T-helper 2 cell treated with Interferon-gamma antibody and Interleukin-4, amounts not matched to agents 5 μg/mL and 100 μg/mL, for 36 hours (primary cell): ENCODE data around the gene NLRP1.

ENCODE experiments used
- DNase-seq: peaks from one replicate; pipeline ENCODE4 v3.0.0; 2021; ENCODE audit warnings: low spot score
- H3K27ac Mint-ChIP-seq: one replicate; pipeline ENCODE4 v1.8.0; 2021; ENCODE audit warnings: mild to moderate bottlenecking, mixed read lengths
- H3K27me3 Mint-ChIP-seq: one replicate; pipeline ENCODE4 v1.8.0; 2021; ENCODE audit warnings: low read depth, mixed read lengths
- H3K36me3 Mint-ChIP-seq: one replicate; pipeline ENCODE4 v1.8.0; 2021; ENCODE audit warnings: low read depth, mixed read lengths
- H3K4me1 Mint-ChIP-seq: one replicate; pipeline ENCODE4 v1.8.0; 2021; ENCODE audit warnings: low read depth, mixed read lengths
- H3K4me3 Mint-ChIP-seq: one replicate; pipeline ENCODE4 v1.8.0; 2022; ENCODE audit warnings: mild to moderate bottlenecking, moderate library complexity, mixed read lengths
- H3K9me3 Mint-ChIP-seq: one replicate; pipeline ENCODE4 v1.8.0; 2021; ENCODE audit warnings: mixed read lengths

The NLRP1 gene

DNA sequence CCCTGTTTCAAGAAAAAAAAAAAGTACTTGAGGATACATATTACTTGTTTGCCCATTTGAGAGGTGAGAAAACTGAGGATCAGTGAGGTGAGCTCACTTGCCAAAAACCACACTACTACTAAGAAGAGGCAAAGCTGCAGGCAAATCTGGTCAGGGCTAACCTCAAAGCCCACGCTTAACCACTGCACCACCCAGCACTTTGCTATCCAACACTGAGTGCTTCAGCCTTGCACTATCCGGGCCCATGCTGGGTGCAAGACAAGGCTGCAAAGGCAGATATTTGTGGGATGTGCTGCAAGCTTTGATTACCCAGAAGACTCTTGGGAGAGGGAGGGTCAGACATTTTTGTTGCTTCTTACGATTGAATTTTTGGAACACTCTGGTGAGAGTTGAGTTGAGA lies 23.6 kb upstream of the NLRP1 start:
- Mint-ChIP-seq H3K36me3 (no peaks in the 10 kb centered on the region), H3K4me3 (no peak overlapping the region), H3K27ac (no peak overlapping the region), H3K4me1 (peaks cover 3% of the 10 kb centered on the region), H3K27me3 (peaks cover 8% of the 10 kb centered on the region), H3K9me3 (no peaks in the 10 kb centered on the region)
- no peak for DNase-seq

DNA sequence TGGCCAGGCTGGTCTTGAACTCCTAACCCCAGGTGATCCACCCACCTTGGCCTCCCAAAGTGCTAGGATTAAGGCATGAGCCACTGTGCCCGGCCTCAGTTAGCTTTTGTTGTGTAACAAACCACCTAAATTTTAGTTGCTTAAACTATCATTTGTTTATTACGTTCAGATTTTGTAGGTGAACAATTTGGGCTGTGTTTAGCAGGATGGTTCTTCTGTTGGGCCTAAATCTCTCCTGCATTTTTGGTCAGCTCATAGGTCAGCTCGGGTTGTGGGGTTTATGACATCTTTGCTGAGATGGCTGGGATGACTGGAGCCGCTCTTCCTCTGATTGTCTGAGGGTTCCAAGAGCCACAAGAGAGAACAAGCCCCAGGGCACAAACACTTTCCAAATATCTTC lies 21.1 kb upstream of the NLRP1 start:
- no peaks in the 10 kb centered on the region for H3K36me3 Mint-ChIP-seq
- peaks cover 10% of the 10 kb centered on the region for H3K27me3 Mint-ChIP-seq
- DNase-seq, result no peak
- H3K27ac Mint-ChIP-seq, result no peak overlapping the region
- no peaks in the 10 kb centered on the region for H3K4me1 Mint-ChIP-seq
- no peaks in the 10 kb centered on the region for H3K9me3 Mint-ChIP-seq
- no peak overlapping the region for H3K4me3 Mint-ChIP-seq

DNA sequence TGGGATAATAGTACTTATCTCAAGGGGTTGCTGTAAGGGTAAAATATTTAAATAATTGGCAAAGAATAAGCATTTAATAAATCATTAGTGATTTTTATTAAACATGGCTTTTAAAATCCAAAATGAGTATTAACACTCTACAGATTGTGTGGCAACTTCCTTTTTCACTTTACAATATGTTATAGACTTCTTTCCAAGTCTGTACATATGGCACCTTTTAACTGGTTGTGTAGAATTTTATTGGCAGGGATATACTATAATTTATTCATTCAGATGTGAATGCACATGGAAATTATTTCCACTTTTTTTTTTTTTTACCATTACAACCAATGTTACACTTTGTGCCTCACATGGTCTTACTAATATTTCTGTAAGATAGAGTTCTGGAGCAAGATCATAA lies 15.7 kb upstream of the NLRP1 start:
- Mint-ChIP-seq H3K9me3 (no peaks in the 10 kb centered on the region), H3K36me3 (no peaks in the 10 kb centered on the region), H3K27me3 (peaks cover 27% of the 10 kb centered on the region), H3K4me3 (no peak overlapping the region), H3K4me1 (no peaks in the 10 kb centered on the region), H3K27ac (no peak overlapping the region)
- no peak for DNase-seq

DNA sequence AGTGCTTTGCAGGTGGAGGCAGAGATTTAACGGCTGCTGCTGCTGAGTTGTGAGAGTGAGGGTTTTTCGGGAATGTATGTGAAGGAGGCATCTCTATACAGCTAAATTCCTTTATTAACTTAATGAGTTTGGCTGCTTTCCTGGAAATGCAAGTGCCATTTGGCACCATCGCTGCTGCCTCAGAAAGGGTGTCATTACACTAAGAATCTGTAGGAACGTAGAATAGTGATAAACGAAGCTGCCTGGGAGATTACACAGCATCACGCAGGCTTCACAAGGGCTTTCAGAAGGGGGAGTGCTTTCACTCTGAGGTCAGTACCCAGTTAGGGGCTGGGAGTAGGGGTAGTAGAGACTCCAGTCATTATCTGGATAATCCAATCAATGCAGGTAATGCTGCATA lies 14.1 kb upstream of the NLRP1 start:
- Mint-ChIP-seq H3K36me3 (no peaks in the 10 kb centered on the region), H3K4me3 (no peak overlapping the region)

DNA sequence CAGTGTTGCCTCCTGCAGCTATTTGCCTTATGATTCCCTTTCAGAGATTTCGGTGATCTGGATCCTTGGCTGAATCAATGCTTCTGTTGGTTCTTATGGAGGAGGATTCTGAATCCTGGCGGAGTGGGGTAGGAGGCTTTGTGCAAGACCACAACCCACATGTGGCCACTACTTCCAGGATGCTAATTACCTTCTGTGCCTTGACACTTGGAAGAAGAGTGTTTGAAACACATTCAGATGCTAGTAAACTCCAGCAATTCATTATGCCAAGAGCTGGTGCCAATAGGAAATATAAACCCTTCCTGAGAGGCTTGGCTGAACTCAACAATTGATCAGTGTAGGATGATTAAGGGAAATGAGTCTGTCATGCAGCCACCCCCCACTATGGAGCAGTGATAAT lies 12.1 kb upstream of the NLRP1 start:
- Mint-ChIP-seq H3K36me3 (no peaks in the 10 kb centered on the region), H3K9me3 (no peaks in the 10 kb centered on the region), H3K27ac (no peak overlapping the region), H3K4me3 (no peak overlapping the region), H3K4me1 (no peaks in the 10 kb centered on the region), H3K27me3 (peaks cover 27% of the 10 kb centered on the region)
- DNase-seq, result no peak

More for the DNA sequence above, 14.1 kb upstream of the NLRP1 start:
- peaks cover 27% of the 10 kb centered on the region for H3K27me3 Mint-ChIP-seq
- no peaks in the 10 kb centered on the region for H3K9me3 Mint-ChIP-seq
- DNase-seq, result no peak
- H3K4me1 Mint-ChIP-seq, result no peaks in the 10 kb centered on the region
- no peak overlapping the region for H3K27ac Mint-ChIP-seq

DNA sequence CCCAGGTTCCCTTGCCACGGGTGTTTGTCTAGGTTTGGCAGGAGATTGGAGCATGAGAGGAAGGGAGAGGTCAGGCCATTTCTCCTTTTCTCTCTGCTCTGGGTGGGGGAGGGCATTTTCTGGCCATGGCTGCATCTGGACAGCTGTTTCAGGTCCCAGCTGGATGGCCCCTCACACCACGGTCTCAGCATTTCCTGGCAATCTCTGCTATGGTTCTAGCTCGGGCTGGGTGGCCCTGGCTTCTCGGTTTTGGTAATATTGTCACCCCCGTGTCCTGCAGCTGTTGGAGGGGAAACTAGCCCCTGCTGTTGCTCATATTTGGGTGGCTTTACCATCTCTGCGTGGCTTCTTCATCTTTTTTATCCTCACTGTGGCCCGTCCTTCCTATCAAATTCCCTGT lies 11.5 kb upstream of the NLRP1 start:
- Mint-ChIP-seq H3K27ac (no peak overlapping the region), H3K27me3 (peaks cover 25% of the 10 kb centered on the region), H3K4me3 (no peak overlapping the region), H3K36me3 (no peaks in the 10 kb centered on the region), H3K9me3 (no peaks in the 10 kb centered on the region), H3K4me1 (no peaks in the 10 kb centered on the region)
- no peak for DNase-seq

DNA sequence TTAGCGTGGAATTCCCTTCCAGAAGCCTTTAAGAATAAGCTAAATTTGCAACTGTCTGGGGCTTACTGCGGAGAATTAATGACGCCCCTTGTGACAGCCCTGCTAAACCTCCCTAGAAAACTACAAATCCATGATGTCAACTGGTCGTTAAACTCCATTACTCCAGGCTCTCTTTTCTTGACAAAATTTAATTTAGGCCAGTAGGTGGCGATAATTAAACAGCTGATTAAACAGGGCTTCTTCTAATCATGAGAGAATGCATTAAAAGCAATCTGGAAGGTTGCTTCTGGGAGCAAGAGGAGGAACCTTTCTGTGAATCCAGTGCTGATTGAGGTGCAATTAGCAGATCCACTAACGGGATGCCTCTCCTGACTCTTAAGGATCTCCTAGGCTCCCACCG lies 8.1 kb upstream of the NLRP1 start:
- H3K27ac Mint-ChIP-seq, result no peak overlapping the region
- H3K9me3 Mint-ChIP-seq, result no peaks in the 10 kb centered on the region
- peaks cover 25% of the 10 kb centered on the region for H3K27me3 Mint-ChIP-seq
- no peak for DNase-seq
- no peaks in the 10 kb centered on the region for H3K36me3 Mint-ChIP-seq
- H3K4me3 Mint-ChIP-seq, result no peak overlapping the region
- peaks cover under 1% of the 10 kb centered on the region for H3K4me1 Mint-ChIP-seq

DNA sequence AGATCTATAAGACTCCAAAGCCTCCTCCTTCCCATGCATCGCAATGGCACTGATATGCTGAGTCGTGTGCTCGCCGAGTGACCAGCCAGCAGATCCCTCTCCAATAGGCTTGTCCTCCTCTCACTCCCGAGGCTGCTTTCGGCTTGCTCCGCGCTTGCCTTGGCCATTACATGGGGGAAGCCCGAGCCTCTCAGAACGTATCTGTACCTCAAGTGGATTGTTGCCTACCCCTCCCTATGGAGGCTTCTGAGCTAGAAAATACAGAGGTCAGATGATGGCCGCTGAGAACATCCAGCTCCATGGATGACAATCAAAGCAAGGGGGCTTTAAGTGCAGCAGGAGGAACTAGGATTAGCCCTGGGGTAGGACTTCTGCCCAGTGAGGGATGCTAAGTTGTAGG lies 7.7 kb upstream of the NLRP1 start:
- H3K27me3 Mint-ChIP-seq, result peaks cover 25% of the 10 kb centered on the region
- H3K36me3 Mint-ChIP-seq, result no peaks in the 10 kb centered on the region
- H3K9me3 Mint-ChIP-seq, result no peaks in the 10 kb centered on the region
- DNase-seq, result no peak
- no peak overlapping the region for H3K4me3 Mint-ChIP-seq
- no peak overlapping the region for H3K27ac Mint-ChIP-seq
- H3K4me1 Mint-ChIP-seq, result peaks cover 5% of the 10 kb centered on the region

DNA sequence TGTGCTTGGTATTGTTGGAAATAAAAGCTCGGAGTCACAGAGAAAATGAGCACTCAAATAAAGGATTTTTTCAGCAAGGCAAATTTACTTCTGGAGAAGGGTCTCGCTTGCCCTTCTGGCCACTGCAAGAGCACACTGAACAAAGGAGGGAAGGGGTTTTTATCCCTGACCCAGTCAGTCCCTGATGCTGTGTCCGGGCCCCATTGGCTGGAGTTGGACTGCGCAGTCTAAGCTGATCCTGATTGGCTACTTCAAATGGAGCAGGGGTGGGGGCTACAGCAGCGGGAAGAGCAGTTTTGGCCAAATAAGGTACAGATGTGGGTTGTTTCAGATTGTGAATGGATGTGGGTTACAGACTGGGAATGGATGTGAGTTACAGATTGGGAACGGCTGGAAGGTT lies 4.3 kb upstream of the NLRP1 start:
- H3K4me3 Mint-ChIP-seq, result no peak overlapping the region
- no peak overlapping the region for H3K27ac Mint-ChIP-seq
- H3K27me3 Mint-ChIP-seq, result peaks cover 11% of the 10 kb centered on the region
- H3K4me1 Mint-ChIP-seq, result peaks cover 20% of the 10 kb centered on the region
- no peaks in the 10 kb centered on the region for H3K9me3 Mint-ChIP-seq
- no peaks in the 10 kb centered on the region for H3K36me3 Mint-ChIP-seq
- no peak for DNase-seq

DNA sequence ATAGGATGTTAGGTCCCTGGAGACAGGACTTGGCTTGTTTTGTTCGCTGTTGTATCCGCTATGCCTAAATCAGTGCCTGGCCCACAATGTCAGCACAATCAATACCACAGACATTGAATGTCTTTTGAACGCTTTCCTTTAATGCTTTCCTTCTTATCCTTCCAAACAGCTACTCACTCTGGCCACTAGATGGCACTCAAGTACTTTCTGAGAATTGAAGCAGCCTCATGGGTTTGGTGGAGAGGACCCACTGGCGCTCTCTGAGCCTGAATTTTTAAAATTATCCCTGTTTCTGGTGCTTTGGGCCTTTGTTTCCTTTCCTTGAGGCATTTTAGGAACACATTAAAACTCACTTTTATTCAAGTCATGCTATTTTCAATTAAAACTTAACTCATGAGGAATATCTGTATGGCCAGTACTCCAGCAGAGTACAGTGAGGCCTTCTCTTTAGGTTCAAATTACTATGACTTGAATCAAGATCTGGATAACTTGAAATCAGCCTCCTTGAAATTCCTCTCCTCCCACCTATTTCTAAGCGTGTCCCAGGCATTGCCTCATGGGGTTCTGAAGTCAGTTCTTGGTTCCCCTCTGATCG lies 3.2 kb upstream of the NLRP1 start:
- Mint-ChIP-seq H3K27ac (peak overlapping the region; percentile 17), H3K9me3 (no peaks in the 10 kb centered on the region), H3K27me3 (peaks cover 11% of the 10 kb centered on the region), H3K4me1 (peaks cover 28% of the 10 kb centered on the region), H3K36me3 (peaks cover 7% of the 10 kb centered on the region), H3K4me3 (peak overlapping the region; percentile 35)
- DNase-seq, result peak; percentile 41

DNA sequence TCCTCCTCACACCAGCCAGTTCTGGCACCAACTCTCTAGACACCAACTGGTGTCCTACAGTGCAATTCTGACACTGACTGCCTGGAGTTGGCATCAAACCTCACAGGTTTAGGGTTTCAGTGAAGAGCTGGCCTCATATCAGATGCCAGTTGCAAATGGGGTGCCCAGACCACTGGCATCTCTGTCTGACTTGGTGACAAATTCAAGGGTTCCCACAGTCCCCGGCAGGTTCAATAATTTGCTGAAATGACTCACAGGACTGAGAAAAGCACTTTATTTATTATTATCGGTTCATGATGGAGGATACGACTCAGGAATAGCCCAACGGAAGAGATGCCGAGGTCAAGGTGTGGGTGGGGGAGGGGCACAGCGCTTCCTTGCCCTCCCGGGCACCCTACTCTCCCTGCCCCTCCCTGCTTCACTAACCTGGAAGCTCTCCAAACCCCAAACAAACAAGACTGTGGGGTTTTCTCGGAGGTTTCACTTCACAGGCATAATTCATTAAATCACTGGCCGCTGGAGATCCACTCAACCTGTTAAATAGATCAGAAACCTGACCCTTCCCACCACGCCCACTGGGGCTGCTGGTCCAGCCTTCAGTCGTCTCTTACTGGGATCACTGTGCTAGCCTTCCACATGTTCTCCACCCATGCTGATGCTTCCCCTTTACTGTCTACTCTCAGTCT lies 1.7 kb upstream of the NLRP1 start:
- H3K27ac Mint-ChIP-seq, result peak overlapping the region; percentile 53
- H3K4me1 Mint-ChIP-seq, result peaks cover 41% of the 10 kb centered on the region
- peaks cover 22% of the 10 kb centered on the region for H3K36me3 Mint-ChIP-seq
- no peak for DNase-seq
- no peak overlapping the region for H3K4me3 Mint-ChIP-seq
- H3K27me3 Mint-ChIP-seq, result peaks cover 11% of the 10 kb centered on the region
- no peaks in the 10 kb centered on the region for H3K9me3 Mint-ChIP-seq

DNA sequence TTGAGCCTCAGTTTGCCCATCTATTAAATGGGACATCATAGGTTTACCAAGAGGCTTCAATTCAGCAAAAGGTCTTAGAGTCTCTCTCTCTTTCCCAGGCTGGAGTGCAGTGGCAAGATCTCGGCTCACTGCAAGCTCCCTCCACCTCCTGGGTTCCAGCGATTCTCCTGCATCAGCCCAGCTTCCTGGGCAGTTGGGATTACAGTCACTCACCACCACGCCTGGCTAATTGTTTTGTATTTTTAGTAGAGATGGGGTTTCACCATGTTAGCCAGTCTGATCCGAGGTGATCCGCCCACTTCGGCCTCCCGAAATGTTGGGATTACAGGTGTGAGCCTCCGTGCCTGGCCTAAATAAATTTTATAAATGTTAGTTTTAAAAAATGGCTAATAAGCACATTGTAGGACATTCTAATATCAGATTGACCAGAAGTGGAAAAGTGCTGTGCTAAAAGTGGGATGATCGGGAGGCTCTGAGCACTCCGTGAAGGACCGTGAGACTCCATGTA lies 1.0 kb upstream of the NLRP1 start:
- H3K36me3 Mint-ChIP-seq, result peaks cover 27% of the 10 kb centered on the region
- DNase-seq, result no peak
- H3K4me3 Mint-ChIP-seq, result no peak overlapping the region
- peaks cover 48% of the 10 kb centered on the region for H3K4me1 Mint-ChIP-seq
- peaks cover 9% of the 10 kb centered on the region for H3K27me3 Mint-ChIP-seq
- no peak overlapping the region for H3K27ac Mint-ChIP-seq
- H3K9me3 Mint-ChIP-seq, result no peaks in the 10 kb centered on the region

DNA sequence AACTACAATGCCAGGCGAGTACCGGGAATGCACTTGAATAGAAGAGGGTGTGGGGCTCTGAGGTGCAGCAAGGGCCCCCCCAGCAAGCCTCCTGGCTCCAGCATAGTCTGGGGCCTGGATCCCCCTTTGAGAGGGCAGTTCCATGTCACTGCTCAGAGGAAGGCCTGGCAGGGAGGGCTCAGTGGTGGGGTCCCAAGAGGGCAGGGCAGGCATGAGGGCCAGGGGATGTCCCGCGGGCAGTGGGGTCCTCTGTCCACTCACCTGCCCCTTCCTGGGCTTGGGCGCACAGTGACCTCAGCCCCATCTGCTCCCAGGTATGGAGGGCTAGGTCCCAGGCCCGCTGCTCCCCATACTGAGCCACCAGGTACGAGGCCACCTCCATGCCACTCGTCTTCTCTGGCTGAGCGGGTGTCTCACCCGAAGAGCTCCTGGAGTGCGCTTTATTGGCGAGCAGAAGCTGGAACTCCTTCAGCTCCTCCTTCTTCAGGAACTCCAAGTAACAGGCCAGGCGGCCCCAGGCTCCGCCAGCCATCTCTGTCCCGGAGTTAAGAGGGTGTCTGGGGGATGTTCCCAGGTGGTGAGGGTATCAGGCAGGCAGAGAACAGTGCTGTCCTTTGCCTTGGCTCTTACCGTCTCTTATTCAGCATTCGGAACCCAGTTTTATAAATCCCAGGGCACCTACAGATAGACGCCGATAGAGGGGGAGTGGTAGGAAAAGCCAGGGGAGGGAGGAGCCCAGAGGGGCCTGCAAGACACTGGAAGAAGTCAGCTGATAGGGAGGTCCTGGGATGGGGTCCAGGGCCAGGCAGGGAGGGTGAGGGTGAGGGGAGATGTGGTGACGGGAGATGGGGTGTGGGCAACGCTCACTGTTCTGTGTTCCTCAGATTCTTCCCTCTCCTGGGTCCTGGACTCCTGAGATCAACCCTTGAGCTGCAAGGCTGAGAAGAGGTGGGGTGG lies 605 bp downstream of the NLRP1 start:
- peaks cover under 1% of the 10 kb centered on the region for H3K27me3 Mint-ChIP-seq
- H3K4me3 Mint-ChIP-seq, result peak overlapping the region; percentile 92
- peak overlapping the region; percentile 95 for H3K27ac Mint-ChIP-seq
- no peaks in the 10 kb centered on the region for H3K9me3 Mint-ChIP-seq
- DNase-seq, result no peak
- peaks cover 52% of the 10 kb centered on the region for H3K4me1 Mint-ChIP-seq
- H3K36me3 Mint-ChIP-seq, result peaks cover 44% of the 10 kb centered on the region
